ENCODE measurements around the gene PSENEN.
A peak's percentile ranks its signal among the peaks of the same experiment; 100 is the strongest.

Gene PSENEN, protein sequence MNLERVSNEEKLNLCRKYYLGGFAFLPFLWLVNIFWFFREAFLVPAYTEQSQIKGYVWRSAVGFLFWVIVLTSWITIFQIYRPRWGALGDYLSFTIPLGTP

GRCh38 chr19:35745328-35746086 is at the start of gene PSENEN, which contains the start of gene U2AF1L4:
TSS of gene PSENEN (plus strand) at chr19:35745651. CDS start at chr19:35745931, 280 bp downstream.
TSS of gene U2AF1L4 (minus strand) at chr19:35745418. CDS start at chr19:35745391, 27 bp downstream.
- peak; percentile 92 to 93 (median 93) for DNase-seq (ENCODE audit: low read depth in 3 of 3)

GRCh38 chr19:35695895-35696422 is 49.5 kb upstream of the PSENEN start:
- DNase-seq (ENCODE audit: low read depth in 3 of 3): no peak

GRCh38 chr19:35696835-35697234 is 48.6 kb upstream of the PSENEN start:
- DNase-seq (ENCODE audit: low read depth in 3 of 3): no peak

DNA sequence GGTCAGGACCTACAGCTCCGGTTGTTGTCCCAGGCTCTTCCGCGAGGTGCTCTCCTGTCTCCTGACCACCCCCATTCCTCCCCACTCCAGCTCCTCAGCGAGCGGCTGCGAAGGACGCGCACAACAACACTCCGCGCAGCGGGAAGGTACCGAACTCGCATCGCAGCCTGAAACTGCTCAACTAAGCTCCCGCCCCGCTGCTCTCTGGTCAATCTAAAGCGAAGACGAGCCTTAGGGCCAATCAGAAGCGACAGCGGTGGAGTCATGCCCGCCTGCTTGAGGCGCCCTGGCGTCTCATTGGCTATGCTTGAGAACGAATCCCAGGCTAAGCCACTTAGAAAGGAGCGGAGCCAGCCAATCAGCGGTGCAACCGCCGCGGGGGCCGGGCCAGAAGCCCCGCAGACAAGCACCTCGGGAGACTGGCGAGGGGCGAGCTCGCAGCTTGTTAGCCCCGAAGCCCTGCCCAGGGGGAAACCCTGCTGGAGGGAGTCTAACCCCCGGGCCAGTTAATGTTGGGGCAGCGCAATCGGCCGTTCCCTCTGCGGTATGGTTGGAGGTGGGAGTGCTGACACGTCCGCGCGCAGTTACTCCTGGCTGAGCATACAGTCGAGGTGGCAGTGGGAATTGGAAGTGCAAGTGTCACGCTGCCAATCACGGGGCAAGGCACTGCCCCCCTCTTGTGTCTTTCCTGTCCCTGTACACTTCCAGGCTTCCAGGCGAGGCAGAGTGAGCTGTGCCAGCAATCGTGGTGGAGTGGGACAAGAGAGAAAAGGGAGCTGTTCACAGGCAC is 43.0 kb upstream of the PSENEN start:
- peak; percentile 83 to 94 (median 91) for DNase-seq (ENCODE audit: low read depth in 3 of 3)

DNA sequence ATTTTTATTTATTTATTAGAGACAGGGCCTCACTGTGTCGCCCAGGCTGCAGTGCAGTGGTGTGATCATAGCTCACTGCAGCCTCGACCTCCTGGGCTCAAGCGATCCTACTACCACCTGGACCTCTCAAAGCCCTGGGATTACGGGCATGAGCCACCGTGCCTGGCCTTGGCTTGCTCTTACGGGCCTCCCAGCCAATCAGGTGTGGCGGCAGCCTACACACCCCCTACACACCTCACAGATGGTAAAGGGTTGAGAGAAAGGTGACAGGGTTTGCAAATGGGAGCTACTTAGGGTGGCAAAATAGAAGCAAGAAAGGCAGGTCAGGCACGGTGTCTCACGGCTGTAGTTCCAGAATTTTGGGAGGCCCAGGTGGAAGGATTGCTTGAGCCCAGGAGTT is 42.1 kb upstream of the PSENEN start:
- no peak for DNase-seq (ENCODE audit: low read depth in 3 of 3)

GRCh38 chr19:35704218-35704617 is 41.2 kb upstream of the PSENEN start, which contains the start of gene ZBTB32:
TSS of gene ZBTB32 (plus strand) at chr19:35704558. CDS start at chr19:35714627, 10,069 bp downstream.
- peak in 1 of 3 experiments; percentile 27 for DNase-seq (ENCODE audit: low read depth in 3 of 3)

DNA sequence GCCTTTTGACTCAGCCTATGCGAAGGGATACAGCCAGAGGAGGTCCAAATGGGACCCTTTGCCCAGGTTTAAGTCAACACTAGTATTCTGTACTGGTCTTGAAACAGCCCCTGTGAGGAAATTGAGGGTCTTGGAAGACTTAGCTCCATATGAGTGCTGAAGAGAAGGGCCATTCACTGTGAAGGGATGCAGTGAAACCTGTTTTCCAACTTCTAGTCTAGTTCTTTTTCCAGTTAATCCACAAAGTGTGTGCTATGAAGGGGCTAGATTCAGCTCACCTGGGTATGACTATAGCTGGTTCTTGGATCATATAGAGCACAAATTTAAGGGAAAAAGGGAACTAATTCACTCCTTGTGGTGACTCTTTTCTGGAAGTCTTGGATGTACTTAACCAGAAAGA is 37.1 kb upstream of the PSENEN start:
- no peak for DNase-seq (ENCODE audit: low read depth in 3 of 3)

DNA sequence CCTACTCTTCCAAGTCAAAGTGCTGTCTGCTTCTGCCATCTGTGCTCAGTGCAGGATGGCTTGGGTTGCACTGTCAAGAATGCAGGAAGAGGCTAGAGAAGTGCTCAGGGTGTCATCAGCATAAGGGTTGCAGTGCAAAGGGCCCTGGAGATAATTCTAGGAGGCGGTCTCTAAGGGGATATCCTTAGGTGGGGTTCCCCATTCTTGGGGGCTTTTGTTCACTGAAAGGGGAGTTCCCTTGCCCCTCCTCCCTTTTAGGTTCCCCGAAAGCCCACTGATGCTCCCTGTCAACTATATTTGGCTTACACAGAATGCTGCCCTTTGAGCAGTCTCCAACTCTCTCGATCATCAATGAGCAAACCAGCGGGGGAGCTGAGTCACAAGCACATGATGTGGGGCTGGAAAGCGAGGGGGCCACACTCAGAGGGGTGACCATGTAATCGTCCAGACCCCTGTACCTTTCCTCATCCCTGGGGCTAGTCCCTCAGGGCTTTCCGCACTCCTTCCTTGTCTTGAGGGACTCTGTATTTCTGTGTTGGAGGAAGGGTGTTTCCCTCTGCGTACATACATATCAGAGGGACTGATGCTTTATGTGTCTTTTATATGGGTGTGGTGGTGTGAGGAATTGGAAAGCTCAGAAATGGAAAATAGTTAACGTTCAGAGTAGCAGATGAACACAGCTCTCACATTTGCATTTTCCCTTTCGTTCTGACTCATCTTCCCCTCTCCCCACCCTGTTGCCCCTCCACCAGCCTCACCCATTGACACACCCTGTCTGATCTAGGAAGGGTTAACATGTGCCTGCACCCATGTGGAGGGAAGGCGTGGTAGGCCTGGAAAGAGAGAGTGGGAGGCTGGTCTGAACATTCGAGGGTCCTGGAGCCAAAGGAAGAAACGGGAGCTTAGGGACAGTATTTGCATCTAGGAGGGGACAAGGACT is 34.4 kb upstream of the PSENEN start:
- DNase-seq (ENCODE audit: low read depth in 3 of 3): peak in 2 of 3 experiments; percentile 42 to 74

GRCh38 chr19:35712567-35713505 is 32.6 kb upstream of the PSENEN start:
- peak in 2 of 3 experiments; percentile 54 to 87 for DNase-seq (ENCODE audit: low read depth in 3 of 3)

GRCh38 chr19:35713506-35713850 is 32.0 kb upstream of the PSENEN start:
- no peak for DNase-seq (ENCODE audit: low read depth in 3 of 3)

GRCh38 chr19:35713904-35714495 is 31.5 kb upstream of the PSENEN start:
- DNase-seq (ENCODE audit: low read depth in 3 of 3): no peak

- DNase-seq (ENCODE audit: low read depth in 3 of 3): no peak
Observed at GRCh38 chr19:35714601-35715354, 30.7 kb upstream of the PSENEN start.

DNA sequence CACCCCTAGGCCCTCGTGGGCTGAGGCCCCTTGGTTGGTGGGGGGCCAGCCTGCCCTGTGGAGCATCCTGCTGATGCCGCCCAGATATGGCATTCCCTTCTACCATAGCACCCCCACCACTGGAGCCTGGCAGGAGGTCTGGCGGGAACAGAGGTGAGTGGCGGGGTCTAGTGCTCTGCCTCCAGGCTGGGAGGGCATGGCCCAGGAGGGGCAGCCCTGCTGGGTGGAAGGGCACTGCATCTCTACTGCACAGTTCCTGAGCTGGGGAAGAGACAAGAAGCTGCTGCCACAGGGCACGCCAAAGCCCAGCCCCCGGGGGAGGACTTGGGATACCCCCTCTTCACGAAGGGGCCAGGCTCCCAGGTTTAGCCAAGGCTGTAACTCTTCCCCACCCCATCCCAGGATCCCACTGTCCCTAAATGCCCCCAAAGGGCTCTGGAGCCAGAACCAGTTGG is 30.1 kb upstream of the PSENEN start:
- no peak for DNase-seq (ENCODE audit: low read depth in 3 of 3)

DNA sequence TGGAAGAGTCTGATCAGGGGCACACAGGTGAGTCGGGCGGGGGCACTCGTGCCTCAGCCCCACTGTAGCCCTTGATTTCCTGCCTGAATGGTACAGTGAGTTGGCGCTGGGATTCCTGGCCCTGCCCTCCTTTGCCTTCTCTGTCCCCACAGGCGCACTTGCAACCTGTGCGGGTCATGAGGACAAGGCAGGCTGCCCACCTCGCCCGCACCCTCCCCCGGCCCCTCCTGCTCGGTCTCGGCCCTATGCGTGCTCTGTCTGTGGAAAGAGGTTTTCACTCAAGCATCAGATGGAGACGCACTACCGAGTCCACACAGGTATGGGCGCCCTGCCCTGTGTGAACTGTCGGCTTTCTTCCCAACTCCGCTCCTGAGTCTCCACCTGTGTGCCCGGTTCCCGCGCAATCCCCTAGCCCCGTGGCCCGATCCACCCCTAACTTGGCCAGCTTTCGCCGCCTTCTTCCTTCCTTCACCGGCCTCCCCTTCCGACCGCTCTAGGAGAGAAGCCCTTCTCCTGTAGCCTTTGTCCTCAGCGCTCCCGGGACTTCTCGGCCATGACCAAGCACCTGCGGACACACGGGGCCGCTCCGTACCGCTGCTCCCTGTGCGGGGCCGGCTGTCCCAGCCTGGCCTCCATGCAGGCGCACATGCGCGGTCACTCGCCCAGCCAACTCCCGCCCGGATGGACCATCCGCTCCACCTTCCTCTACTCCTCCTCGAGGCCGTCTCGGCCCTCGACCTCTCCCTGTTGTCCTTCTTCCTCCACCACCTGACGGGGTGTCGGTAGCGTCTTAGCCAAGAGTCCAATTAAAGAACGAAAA is 29.3 kb upstream of the PSENEN start:
- DNase-seq (ENCODE audit: low read depth in 3 of 3): peak in 1 of 3 experiments; percentile 26

GRCh38 chr19:35716801-35717664 is 28.4 kb upstream of the PSENEN start:
- peak; percentile 92 to 96 (median 94) for DNase-seq (ENCODE audit: low read depth in 3 of 3)

DNA sequence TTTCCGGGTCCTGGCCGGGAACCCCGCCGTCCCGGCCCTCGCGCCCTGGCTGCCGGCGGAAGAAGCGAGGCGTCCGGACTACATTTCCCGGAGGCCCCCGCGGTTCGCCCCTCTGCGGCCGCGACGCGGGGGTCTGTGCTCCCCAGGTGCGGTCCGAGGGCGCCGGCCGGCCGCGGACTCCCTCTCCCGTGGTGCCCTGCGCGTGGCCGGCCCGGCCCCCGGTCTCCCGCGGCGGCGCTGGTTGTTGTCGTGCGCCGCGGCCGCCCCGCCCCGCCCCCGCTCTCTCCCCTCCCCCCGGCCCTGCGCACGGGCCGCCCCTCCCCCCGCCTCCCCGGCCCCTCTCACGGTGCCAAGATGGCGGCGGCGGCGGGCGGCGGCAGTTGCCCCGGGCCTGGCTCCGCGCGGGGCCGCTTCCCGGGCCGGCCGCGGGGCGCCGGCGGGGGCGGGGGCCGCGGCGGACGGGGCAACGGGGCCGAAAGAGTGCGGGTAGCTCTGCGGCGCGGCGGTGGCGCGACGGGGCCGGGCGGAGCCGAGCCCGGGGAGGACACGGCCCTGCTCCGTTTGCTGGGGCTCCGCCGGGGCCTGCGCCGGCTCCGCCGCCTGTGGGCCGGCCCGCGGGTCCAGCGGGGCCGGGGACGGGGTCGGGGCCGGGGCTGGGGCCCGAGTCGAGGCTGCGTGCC is 27.6 kb upstream of the PSENEN start, which contains the start of gene KMT2B:
Gene KMT2B, plus strand, starts transcription at position 339 of the 680 bp plus-strand sequence. Its CDS starts 16 bp downstream, at position 355.
- DNase-seq (ENCODE audit: low read depth in 3 of 3): no peak

All from stimulated activated CD4-positive, alpha-beta T cell treated with anti-CD3 and anti-CD28 coated beads, TNF-alpha, amount 100 ng/mL, for 24 hours (primary cell).